HG03571 (cell line): Measurements from ENCODE around the gene MGAT1.

ENCODE experiments used
- ATAC-seq: cut with Tn5 transposase; IDR thresholded peaks from one replicate; pipeline ENCODE4 v1.9.1; 2021; ENCODE audit not compliant: unreplicated experiment

The MGAT1 gene

DNA sequence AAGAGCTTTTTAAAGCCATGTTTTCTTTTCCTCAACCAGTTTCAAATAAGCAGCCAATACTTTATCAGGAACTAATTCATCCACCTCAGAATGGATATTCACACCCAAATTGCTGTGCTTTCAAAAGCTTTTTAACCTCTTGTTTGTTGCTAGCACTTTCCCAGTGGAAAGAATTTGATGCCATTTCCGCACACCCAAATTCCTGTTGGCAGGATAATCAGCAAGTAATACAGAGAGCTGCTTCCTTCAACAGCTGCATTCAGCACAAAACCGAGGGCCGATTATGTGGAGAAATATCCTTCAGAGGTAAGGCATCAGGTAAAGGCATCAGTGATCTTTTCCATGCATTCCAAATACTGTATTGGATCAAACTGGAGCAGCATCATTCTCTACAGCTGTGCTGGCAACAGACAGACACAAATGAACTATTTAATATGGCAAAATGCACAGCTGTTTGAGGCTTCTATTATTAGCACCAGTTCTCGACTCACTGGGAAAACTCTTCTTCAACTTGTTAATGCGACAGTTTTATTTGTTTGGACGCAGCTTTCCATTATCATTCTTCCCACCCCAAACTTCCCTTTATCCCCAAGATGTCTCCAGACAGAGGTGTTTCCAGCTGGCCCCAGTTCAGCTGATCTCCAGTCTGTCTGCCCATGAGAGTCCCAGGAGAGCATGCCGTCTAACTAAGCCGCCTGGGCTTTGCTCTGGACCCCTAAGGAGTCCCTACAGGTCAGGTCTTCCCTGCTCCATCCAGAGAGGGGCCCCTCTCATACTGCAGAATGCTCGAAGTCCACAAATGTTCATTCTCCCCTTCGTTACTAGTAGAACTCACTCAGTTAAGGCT lies 22.2 kb upstream of the MGAT1 start:
- ATAC-seq, result no peak

DNA sequence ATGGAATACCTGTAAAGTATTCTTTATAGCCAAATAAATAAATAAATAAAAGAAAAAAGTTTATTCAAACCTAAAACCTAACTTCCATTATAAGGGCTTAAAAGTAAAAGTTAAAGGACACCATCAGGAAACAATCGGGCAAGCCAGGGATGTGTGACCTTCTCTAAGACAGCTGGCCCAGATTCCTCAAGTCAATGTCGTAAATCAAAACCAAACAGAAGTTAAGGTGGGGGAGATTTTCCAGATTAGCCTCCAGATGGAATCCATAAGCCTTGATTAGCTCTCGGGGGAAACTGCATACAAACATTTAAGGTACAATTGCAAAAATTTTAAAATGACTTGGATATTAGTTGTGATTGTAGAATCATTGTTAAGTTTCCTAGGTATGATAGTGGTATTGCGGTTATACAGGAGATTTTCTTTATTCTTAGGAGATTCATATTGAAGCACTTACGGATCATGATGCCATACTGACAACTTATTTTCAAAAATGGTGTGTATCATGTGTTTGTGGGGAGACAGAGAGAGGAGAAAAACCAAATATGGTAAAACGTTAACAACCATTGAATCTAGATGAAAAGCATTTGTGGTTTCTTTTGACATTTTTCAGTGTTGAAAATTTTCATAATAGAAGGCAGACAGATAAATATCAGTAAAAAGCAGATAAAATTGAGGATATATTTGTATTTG lies 21.5 kb upstream of the MGAT1 start:
- no peak for ATAC-seq

DNA sequence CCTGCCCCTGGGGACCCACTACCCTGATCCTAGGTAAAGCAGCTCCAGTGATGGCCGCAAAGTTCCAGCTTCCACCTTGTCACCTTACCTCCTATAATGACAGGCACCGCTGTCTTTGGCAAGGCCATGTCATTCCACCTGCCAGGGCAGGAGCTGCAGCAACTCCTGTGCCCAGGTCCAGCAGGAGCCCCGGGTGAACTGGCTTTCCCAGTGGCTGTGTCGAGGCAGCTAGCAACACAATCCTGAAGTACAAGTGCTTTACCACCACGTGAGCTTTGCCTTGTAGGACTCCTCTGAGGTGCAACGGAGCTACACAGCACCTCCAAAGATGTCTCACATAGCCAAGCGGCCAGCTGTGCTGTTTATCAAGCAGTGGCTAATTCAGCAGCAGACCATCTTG lies 20.7 kb upstream of the MGAT1 start:
- no peak for ATAC-seq

DNA sequence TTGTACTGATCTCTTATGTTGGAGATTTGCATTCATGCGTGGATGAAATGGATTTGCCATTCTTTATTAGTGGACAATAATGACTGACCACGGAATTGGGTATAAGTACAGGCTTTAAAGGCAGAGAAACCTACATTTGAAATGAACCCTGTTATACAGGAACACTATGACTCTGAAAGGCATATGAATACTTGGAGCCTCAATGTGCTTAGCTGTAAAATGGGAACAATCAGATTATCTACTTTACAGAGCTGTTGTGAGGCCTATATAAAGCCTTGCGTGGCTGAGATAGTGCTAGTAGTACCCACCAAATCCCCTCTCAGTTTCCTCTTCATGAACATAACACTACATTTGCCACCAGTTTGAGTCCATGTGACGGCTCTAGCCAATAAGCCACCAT lies 18.9 kb upstream of the MGAT1 start:
- ATAC-seq, result no peak

DNA sequence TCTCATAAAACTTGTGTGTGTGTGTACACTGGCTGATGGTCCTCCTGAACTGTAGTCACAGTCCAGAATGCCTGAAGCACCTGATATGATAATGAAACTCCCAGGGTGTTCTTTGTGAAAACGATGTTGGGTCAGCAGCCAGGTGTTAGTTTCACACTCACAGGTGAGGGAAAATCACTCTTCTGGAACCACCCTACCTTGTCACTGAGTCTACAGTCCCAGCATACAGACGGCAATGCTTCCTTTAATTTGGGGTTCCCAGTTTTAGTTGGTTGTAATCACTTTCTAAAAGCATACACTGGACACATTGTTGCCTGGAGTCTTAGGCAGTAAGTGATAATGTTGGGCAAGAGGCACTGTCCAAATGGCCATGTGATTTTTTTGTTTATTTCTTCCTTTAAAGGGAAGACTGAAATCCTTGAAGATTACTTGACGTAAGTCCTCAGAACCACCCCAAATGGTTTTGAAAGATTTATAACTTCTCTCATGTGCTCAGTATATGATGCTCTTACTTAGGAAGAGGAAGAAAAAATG lies 18.2 kb upstream of the MGAT1 start:
- peak; percentile 61 for ATAC-seq

DNA sequence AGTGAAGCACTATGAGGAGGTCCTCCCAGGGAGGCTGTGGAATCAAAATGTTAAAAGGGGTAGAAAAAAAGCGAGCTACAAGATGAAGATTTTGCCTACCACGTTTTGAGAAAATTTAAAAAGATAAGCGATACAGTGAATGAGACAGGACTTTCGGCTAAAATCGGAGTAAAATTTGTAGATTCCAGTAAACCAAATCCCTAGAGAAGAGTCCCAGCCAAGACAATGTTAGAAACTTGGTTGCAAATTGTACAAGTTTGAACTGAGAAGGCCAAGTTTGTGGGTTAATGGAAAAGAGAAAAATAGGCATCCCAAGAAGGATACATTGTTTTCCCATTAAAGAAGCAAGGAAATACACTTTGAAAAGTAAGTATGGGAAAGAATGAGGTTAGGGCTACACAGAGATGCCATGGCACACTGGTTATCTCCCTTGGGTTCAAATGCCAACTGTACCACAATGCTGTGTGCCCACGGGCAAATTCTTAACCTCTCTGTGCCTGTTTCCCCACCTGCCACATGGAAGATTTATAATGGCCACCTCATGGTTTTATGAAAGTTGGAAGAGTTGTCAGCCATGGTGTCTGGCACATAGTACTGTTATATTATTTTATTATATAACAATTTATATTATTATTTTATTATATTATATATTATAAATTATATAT lies 16.2 kb upstream of the MGAT1 start:
- ATAC-seq, result no peak

DNA sequence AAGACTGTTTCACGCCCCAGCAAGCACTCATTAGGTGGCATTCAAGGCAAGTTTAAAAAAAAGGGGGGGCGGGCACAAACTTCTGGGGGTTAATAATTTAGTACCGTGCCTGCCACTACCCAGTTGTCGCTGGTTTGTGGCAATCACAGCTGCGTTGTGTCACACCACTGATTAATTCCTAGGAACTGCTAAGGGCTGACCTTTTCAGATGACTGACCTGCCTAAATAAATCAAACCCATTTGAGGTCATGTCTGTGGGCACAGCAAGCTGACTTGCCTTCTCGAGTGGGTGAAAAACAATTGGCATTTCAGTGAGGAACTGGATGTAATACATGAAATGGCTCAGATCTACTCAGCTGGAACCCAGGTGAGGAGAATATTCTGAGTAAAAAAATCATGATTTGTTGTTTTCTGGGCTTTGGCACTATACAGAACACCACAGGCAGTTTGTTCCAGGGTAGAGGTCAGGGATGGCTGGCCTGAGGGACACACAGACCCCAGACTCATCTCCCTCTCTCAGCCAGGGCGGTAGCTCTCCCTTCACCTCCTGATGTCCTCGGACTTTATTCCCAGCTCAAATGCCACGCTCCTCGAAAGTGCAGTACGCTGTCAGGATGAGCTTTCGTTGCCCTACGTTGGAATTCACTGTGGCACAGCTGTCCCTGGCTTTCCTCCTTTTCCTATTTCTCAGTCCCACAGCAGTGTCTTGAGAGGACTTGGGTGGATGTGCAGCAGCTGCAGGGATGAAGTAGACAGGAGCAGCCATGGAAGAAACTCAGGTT lies 15.5 kb upstream of the MGAT1 start:
- no peak for ATAC-seq

DNA sequence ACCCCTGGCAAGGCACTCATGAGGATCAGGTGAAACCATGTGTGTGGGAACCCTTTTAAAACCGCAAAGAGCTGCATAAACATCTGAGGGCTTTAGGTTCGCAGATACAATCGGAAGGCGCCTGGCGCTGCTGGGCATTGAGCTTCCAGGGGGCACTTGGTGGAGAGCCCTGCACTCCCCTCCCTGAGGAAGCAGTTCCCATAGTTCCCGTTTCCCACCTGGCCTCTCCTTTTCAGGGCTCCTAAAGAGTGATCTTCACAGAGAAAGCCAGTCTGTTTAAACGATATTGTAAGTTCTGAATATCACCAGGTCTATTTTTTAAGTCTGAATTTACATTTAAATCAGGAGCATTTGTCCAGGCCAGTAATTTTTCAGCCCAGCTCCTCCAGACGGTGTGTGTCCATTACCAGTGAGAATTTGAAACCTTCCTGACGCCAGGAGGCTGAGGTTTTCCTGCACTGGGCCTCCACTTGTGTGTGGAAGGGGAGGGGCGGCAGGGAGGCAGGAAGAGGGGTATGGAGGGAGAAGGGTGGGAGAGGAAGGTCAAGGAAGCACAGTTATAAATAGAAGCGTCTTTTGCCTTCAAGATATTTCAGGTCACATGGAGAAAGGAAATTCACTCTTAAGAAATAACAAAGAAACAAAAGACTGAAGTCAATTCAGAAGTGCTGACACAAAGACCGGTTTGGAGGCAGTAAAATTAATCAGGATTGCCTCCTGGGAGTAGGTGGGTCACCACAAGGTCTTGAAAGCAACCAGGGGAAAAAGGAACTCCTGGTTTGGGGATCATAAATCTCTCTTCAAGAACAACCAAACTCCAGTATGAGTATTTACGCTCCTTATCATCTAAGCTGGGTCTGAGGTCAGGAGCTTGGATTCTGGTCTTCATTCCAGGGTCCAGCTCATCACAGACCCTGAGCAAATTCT lies 14.3 kb upstream of the MGAT1 start:
- no peak for ATAC-seq

DNA sequence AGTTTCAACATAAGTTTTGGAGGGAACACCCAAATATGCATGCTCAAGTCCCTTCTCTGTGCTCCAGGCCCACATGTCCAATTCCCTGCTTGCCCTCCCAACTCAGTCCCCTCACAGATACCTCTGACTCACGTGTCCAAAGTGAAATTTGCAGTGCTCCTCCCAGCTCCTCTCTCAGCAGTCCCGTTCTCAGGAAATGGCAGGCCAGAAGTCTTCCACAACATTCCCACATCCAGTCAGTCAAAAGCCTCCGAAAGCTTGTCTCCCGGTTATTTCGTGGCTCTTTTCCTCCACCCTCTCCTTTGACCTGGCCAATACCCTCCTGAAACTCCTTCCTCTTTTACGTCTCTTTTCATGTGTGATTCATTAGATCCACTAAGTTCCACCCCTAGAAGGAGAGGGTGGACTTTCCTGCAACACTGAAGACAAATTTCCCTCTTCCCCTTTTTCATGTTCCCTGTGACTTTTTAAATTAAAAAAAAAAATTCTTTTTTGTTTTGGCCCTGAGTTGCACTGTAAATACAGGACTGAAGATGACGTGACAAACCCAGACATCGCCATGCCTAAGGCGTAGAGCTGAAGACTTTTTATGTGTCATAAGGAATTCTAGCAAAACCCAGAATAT lies 12.8 kb upstream of the MGAT1 start:
- ATAC-seq, result no peak

DNA sequence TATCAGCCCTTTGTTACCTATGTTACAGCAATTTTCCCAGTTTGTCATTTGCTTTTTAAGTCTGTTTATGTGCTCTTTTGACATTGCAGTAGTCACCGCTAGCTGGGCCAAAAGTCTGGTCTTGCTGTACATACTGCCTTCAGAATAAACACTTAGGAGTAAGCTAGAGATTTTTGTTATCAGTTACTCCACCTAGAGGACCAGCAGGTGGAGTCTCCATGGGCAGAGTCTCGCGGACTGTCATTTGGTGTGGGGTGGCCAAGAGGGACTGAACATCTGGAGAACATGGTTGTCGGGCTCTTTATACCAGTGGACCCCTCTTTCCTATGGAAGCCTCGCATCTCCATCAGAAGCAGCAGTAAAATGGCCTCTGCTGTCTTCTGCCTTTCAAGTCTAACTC lies 10.8 kb upstream of the MGAT1 start:
- ATAC-seq, result no peak

DNA sequence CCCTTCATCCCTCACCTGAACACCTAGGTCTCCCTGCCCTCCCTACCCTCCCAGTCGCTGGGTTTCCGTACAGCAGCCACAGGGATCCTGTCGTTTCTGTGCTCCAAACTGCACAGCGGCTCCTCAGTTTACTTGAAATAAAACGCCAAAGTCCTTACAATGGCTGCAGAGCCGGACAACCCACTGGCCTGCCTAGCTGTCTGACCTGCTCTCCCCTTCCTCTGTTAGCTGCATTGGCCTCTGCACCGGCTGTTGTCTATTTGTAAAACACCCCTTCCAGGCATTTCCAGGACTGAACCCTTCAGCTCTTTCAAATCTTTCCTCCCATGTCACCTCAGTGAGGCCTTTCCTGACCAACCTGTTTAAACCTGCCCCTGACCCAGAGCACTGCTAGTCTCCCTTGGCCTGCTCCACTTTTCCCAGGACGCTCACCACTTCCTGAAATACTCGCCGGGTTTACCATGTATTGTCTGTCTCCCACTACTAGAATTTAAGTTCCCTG lies 9.1 kb upstream of the MGAT1 start:
- no peak for ATAC-seq

DNA sequence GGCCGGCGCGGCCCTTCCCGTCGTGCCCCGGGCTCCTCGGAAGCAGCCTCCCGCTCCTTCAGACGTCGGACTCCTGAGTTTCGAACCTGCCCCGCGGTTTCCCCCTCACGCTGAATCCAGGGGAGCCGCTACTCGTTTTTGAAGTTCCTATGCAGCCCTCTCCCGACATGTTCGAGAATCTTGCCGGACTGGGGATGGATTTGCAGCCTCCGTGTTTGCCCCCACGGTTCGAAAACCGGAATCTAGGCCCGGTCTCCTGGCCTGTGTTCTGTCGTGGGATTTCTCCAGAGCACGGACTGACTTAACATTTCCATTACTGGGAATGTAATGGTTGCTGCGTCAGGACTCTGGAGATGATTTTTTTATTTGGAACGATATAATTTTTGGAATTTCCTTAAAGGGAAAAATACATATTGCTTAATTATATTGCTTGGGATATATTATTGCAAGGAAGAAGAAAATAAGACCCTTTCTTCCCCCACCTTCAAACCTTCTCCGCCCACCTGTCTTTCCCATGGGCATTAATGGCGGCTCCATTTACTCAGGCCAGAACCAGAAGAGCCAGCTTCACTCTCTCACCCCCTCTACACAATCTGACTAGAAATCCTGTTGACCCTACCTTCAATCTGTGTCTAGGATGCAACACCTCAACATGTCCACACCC lies 8.5 kb upstream of the MGAT1 start:
- ATAC-seq, result no peak

DNA sequence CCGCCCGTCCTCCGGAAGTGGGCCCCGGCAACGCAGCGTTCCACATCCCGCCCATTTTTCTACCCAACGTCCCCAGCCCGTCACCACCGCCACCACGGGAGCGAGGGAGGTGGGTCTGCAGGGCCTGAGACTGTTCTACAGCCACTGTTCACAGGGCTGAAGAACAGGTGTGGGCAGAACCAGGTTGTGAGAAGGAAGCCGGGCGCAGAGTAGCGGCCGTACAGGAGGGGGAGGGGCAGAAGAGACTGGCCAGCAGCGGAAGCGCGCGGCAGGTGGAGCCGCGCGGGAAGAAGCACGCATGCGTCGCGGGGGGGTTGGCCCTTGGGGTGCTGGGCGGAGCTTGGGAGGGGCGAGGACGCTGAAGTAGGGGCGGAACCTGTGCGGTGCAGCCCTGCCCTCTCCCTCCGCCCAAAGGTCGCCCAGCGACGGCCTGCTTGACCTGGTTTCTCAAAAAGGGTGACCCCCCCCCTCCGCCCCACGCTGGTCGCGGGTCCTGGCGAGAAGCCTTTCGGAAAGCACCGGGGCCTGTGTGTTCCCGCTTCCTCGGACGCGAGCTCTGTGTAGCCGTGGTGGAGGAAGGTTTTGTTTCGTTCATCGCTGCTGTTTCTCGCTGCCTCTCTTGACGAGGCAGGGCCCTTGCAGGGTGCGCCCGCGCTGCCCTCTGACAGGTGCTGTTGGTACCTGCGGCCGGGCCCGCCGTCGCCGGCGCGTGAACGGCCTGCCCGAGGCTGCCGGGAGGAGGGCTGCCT lies 7.8 kb upstream of the MGAT1 start:
- peak; percentile 65 for ATAC-seq

DNA sequence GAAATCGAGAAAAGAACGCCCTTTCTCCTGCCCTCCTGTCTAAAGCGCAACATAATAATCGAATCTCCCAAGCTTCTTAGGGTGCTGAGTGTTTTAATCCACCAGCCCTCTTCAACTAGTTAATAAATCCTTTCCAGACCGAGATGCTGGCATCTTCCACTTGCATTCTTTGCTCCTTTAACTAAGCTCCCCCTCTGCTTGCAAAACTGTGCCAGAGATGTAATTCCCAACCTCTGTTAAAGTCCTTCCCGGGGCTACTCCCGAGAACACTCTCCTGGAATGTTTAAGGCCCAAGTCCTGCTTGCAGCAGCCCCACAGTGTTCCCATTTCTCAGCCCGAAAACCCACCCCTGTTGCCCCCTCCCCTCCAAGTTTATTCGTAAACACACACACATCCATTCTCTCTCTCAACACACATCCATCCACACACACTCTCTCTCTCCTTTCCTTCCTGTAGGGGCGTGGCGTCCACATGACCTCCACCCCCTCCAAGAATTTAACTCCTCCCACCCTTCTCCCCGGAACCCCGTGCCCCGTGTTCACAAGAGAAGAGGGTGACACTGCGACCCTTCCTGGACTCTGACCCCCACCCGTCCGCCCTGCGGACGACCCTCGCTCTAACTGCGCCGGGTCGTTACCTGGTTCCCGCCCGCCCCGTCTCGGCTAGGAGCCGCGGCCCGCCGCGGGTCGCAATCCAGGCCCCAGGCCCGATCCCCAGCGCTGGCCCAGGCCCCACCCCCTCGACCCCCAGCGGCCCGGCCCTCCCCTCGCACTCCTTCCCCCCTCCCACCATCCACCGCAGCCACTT lies 7.0 kb upstream of the MGAT1 start:
- ATAC-seq, result peak; percentile 50

DNA sequence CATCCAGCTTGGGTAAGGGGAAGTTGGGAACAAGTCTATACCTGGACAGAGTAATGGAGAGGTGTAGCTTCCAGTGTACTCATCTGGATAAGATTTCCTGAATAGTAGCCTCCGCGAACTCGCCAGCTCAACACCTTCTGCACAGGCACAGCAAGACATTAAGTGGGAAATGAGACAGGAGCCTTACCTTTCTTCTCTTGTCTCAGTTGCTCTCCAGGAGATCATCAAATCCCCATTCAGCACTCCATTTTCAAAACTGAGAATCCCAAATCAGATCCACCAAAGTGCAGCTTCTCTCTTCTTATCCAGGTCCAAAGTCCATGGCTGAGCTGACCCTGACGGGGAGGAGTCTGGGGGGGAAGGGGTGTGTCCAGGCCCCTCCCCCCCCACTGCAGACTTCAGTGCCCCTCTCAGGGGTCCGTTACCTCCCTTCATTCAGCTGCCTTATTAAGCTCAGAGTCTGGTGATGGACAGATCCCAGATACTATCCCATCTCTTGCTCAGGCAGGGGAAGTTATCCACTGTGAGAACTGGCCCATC lies 5.9 kb upstream of the MGAT1 start:
- no peak for ATAC-seq

DNA sequence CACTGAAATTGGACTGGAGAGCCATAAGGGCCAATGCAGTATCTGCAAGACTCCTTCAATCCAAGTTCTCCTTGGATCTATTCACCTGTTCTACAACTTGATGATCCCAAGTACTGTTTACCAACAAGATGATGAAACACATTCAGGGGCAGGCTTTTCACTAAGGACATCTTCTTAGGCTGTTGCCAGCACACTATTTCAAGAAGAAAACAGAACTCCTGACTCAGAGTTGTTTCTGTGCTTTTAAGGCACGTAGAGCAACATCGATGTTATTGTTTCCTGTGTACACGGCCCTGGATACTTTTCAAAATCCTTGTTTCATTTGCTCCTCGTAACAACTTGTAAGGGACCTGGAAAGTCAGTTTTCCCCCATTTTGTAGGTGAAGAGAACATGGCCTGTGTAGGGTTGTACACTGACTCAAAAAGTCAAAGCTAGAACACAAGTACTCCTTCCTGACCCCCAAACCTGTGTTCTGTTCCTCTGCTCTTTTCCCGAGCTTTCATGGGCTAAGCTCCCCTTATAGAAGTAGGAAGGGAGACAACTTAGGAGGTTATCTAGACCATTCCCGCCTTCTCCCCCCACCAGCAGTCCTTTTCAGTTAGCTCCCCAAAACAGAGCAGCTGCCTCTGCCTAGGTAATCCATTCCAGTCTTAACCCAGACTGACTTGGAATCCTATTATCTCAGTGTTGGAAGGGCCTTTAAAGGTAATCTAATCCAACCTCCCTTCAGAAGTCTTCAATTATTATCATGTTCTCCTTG lies 5.2 kb upstream of the MGAT1 start:
- ATAC-seq, result no peak
